Testis (tissue), 5 donors: ENCODE results near the gene DCTPP1. TPM values are rescaled to one million over a fixed set of nuclear protein-coding genes. Genes with fewer than 3 reads are reported as not detected.
"Not testable (repeated sequence)": the region's sequence is repeated elsewhere in the genome, so short reads cannot be mapped to it uniquely, and the experiment has no call there.

Source experiments
- DNase-seq: peaks from one replicate; pipeline ENCODE4 v3.0.0-alpha.2; 2019
- H3K27ac ChIP-seq, 2 donors: fragments of 200-600 bp; sonication (generic); one replicate each; pipeline ENCODE4 v1.5.1; 2019
- H3K27me3 ChIP-seq: fragments of 200-600 bp; sonication (generic); one replicate; pipeline ENCODE4 v1.5.1; 2019
- H3K36me3 ChIP-seq: fragments of 200-600 bp; sonication (generic); one replicate; pipeline ENCODE4 v1.5.1; 2017; ENCODE audit warnings: low read depth; ENCODE audit errors: missing control alignments
- H3K4me1 ChIP-seq: fragments of 200-600 bp; sonication (generic); one replicate; pipeline ENCODE4 v1.5.1; 2019
- H3K4me3 ChIP-seq, 2 donors: fragments of 200-600 bp; sonication (generic); one replicate each; pipeline ENCODE4 v1.5.1; 2017 to 2019
- H3K9me3 ChIP-seq: fragments of 200-600 bp; sonication (generic); one replicate; pipeline ENCODE4 v1.5.1; 2017
- CTCF ChIP-seq, 3 experiments: fragments of 450-650 bp in 2 of 3; fragments of 200-600 bp in 1 of 3; sonication (generic) in 1 of 3; IDR thresholded peaks; one replicate each; pipeline ENCODE4 v1.5.1; 2016 to 2019; ENCODE audit warnings: antibody characterized with exemption in 3 of 3, mild to moderate bottlenecking in 2 of 3, moderate library complexity in 1 of 3
- POLR2A ChIP-seq: fragments of 450-650 bp; IDR thresholded peaks from one replicate; pipeline ENCODE4 v1.6.1; 2017; ENCODE audit warnings: antibody characterized with exemption, mild to moderate bottlenecking, moderate library complexity
- WGBS, 2 donors: methylation state at CpG; one replicate each; pipeline ENCODE4 v1.1.5; 2018; 5-methylcytosine and 5-hydroxymethylcytosine counted together
- intact Hi-C: fragments of 100-400 bp; cut with DNase I; formaldehyde crosslinking; loops from one replicate; pipeline ENCODE4 v1.15.1; 2023; ENCODE audit warnings: low total_unique reads
- long read RNA-seq, 2 donors: transcript quantifications; one replicate each; lab custom pipeline, GENCODE V29; 2026
- polyA plus RNA-seq: library from polyadenylated mRNA; stranded (reverse); fragments of 350-450 nt; fragmentation: Illumina TruSeq; extraction: RNeasy Lipid Tissue Mini Kit (QIAGEN cat#74804); gene quantifications from one replicate; pipeline ENCODE4 v1.2.3, GENCODE V29; 2014; ENCODE audit warnings: low read depth, low replicate concordance; ENCODE audit not compliant: insufficient read depth
- total RNA-seq, 2 donors: library from RNA; depleted of rRNA; stranded (reverse); fragments of >200 nt; gene quantifications; one replicate each; pipeline ENCODE4 v1.2.3, GENCODE V29; 2016

Gene DCTPP1
- total RNA-seq (10 to 100 TPM; 15.2 to 26.1 TPM), polyA plus RNA-seq (23.6 TPM)
- long read RNA-seq, donor 1, transcript DCTPP1-204 (2 exons, 853 nt): minor isoform, 9 of 62 reads
- long read RNA-seq, donor 1, transcript DCTPP1-201 (3 exons, 1,222 nt): major isoform, 53 of 62 reads
- long read RNA-seq, donor 1, partial matches to known transcripts: 0 of 62 reads
- long read RNA-seq, donor 1, other reads (novel, unspliced or antisense): 0 of 62 reads
- long read RNA-seq, donor 2, transcript DCTPP1-201 (3 exons, 1,222 nt): major isoform, 28 of 29 reads
- long read RNA-seq, donor 2, partial matches to known transcripts: 0 of 29 reads
- long read RNA-seq, donor 2, other reads (novel, unspliced or antisense): 0 of 29 reads

- DNase-seq: peak; percentile 98
- Histone ChIP-seq H3K36me3 (no peaks in the 10 kb centered on the region), H3K4me3 (peak within 1 kb of the TSS; percentile 63 to 71), H3K27me3 (no peaks in the 10 kb centered on the region), H3K27ac (peak within 1 kb of the TSS; percentile 48 to 75), H3K4me1 (peaks cover 12% of the 10 kb centered on the region), H3K9me3 (no peaks in the 10 kb centered on the region)
- TF ChIP-seq CTCF (IDR thresholded peaks at IDR 0.05) (peak; percentile 65 to 83 (median 77)), POLR2A (no peak)
- WGBS, 2 donors: 0% methylated on average over 13 to 47 of the region's 49 CpGs
- intact Hi-C loops: no loop called here
These were observed at the start of gene DCTPP1 for GRCh38 chr16:30429678-30430427. Gene DCTPP1, minus strand, starts transcription at chr16:30430030. Its CDS starts 50 bp downstream, at chr16:30429980.

GRCh38 chr16:30478766-30479478 lies 49.1 kb upstream of the DCTPP1 start:
- WGBS, 2 donors: 90 to 91% methylated on average over 12 of the region's 12 CpGs
- Histone ChIP-seq H3K4me1 (no peaks in the 10 kb centered on the region), H3K36me3 (no peaks in the 10 kb centered on the region), H3K27me3 (no peaks in the 10 kb centered on the region), H3K4me3 (no peak overlapping the region), H3K27ac (no peak overlapping the region), H3K9me3 (no peaks in the 10 kb centered on the region)
- no peak for TF ChIP-seq CTCF (IDR thresholded peaks at IDR 0.05)
- TF ChIP-seq POLR2A: no peak
- intact Hi-C loops: no loop called here
- DNase-seq: no peak

- H3K27ac ChIP-seq, DNase-seq, H3K4me3 ChIP-seq, H3K27me3 ChIP-seq, intact Hi-C loops, H3K36me3 ChIP-seq, H3K9me3 ChIP-seq, H3K4me1 ChIP-seq: not testable (repeated sequence)
- 82 to 85% methylated on average over 3 of the region's 3 CpGs for WGBS, 2 donors
These were observed 47.9 kb upstream of the DCTPP1 start for GRCh38 chr16:30477773-30478172.

GRCh38 chr16:30476991-30477390 lies 47.2 kb upstream of the DCTPP1 start:
- no peak overlapping the region for H3K27ac ChIP-seq
- no peak for DNase-seq
- no peak overlapping the region for H3K4me3 ChIP-seq
- H3K27me3 ChIP-seq: no peaks in the 10 kb centered on the region
- 72 to 76% methylated on average over 3 of the region's 3 CpGs for WGBS, 2 donors
- H3K36me3 ChIP-seq: no peaks in the 10 kb centered on the region
- intact Hi-C loops: no loop called here
- H3K4me1 ChIP-seq: no peaks in the 10 kb centered on the region
- no peak for TF ChIP-seq POLR2A
- TF ChIP-seq CTCF (IDR thresholded peaks at IDR 0.05): no peak
- H3K9me3 ChIP-seq: no peaks in the 10 kb centered on the region

- DNase-seq: no peak
- Histone ChIP-seq H3K9me3 (no peaks in the 10 kb centered on the region), H3K4me3 (no peak overlapping the region), H3K36me3 (no peaks in the 10 kb centered on the region), H3K27ac (no peak overlapping the region), H3K4me1 (no peaks in the 10 kb centered on the region), H3K27me3 (no peaks in the 10 kb centered on the region)
- TF ChIP-seq POLR2A (no peak), CTCF (IDR thresholded peaks at IDR 0.05) (no peak)
- intact Hi-C loops: no loop called here
- 64 to 76% methylated on average over 7 of the region's 7 CpGs for WGBS, 2 donors
These were observed 44.9 kb upstream of the DCTPP1 start for GRCh38 chr16:30474684-30475083.
